ENCODE data around the gene GPR183. TPM values are rescaled to one million over a fixed set of nuclear protein-coding genes. Genes with fewer than 3 reads are reported as not detected.

The GPR183 gene
- total and polyA plus RNA-seq, 2 of the 8 experiments (the other 6 are each of a cell fraction or from before 2014, with no cell fraction given): not detected

DNA sequence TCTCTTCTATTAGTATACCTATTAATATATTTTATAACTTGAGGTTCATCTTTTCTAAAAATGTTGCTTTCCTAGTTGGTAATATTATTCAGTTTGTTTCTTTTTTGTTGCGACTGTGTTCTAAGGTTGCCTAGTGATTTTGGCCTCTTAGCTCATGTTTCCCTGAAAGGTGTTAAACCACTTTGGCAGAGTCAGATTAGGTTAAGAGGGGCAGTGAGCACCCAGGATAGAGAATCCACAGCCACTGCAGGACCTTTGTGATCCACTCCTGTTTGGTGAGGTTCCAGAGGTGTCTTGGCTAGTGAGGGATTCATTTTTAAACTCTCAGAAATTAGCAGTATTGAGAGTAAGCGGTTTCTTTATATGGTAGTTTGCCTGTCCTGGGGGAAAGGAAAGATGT, 34.1 kb downstream of the GPR183 start (continued):
- TF ChIP-seq, protein P1, sequence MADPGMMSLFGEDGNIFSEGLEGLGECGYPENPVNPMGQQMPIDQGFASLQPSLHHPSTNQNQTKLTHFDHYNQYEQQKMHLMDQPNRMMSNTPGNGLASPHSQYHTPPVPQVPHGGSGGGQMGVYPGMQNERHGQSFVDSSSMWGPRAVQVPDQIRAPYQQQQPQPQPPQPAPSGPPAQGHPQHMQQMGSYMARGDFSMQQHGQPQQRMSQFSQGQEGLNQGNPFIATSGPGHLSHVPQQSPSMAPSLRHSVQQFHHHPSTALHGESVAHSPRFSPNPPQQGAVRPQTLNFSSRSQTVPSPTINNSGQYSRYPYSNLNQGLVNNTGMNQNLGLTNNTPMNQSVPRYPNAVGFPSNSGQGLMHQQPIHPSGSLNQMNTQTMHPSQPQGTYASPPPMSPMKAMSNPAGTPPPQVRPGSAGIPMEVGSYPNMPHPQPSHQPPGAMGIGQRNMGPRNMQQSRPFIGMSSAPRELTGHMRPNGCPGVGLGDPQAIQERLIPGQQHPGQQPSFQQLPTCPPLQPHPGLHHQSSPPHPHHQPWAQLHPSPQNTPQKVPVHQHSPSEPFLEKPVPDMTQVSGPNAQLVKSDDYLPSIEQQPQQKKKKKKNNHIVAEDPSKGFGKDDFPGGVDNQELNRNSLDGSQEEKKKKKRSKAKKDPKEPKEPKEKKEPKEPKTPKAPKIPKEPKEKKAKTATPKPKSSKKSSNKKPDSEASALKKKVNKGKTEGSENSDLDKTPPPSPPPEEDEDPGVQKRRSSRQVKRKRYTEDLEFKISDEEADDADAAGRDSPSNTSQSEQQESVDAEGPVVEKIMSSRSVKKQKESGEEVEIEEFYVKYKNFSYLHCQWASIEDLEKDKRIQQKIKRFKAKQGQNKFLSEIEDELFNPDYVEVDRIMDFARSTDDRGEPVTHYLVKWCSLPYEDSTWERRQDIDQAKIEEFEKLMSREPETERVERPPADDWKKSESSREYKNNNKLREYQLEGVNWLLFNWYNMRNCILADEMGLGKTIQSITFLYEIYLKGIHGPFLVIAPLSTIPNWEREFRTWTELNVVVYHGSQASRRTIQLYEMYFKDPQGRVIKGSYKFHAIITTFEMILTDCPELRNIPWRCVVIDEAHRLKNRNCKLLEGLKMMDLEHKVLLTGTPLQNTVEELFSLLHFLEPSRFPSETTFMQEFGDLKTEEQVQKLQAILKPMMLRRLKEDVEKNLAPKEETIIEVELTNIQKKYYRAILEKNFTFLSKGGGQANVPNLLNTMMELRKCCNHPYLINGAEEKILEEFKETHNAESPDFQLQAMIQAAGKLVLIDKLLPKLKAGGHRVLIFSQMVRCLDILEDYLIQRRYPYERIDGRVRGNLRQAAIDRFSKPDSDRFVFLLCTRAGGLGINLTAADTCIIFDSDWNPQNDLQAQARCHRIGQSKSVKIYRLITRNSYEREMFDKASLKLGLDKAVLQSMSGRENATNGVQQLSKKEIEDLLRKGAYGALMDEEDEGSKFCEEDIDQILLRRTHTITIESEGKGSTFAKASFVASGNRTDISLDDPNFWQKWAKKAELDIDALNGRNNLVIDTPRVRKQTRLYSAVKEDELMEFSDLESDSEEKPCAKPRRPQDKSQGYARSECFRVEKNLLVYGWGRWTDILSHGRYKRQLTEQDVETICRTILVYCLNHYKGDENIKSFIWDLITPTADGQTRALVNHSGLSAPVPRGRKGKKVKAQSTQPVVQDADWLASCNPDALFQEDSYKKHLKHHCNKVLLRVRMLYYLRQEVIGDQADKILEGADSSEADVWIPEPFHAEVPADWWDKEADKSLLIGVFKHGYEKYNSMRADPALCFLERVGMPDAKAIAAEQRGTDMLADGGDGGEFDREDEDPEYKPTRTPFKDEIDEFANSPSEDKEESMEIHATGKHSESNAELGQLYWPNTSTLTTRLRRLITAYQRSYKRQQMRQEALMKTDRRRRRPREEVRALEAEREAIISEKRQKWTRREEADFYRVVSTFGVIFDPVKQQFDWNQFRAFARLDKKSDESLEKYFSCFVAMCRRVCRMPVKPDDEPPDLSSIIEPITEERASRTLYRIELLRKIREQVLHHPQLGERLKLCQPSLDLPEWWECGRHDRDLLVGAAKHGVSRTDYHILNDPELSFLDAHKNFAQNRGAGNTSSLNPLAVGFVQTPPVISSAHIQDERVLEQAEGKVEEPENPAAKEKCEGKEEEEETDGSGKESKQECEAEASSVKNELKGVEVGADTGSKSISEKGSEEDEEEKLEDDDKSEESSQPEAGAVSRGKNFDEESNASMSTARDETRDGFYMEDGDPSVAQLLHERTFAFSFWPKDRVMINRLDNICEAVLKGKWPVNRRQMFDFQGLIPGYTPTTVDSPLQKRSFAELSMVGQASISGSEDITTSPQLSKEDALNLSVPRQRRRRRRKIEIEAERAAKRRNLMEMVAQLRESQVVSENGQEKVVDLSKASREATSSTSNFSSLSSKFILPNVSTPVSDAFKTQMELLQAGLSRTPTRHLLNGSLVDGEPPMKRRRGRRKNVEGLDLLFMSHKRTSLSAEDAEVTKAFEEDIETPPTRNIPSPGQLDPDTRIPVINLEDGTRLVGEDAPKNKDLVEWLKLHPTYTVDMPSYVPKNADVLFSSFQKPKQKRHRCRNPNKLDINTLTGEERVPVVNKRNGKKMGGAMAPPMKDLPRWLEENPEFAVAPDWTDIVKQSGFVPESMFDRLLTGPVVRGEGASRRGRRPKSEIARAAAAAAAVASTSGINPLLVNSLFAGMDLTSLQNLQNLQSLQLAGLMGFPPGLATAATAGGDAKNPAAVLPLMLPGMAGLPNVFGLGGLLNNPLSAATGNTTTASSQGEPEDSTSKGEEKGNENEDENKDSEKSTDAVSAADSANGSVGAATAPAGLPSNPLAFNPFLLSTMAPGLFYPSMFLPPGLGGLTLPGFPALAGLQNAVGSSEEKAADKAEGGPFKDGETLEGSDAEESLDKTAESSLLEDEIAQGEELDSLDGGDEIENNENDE (IDR thresholded peaks at IDR 0.05; ENCODE audit: insufficient replicate concordance, low read length): no peak
- no peak for TF ChIP-seq EZH2 (IDR thresholded peaks at IDR 0.05; ENCODE audit: low read depth, low read length, severe bottlenecking)
- no peak for TF ChIP-seq TCF12 (IDR thresholded peaks at IDR 0.05; ENCODE audit: low read depth, low read length)
- no peak for TF ChIP-seq HDAC2 (IDR thresholded peaks at IDR 0.05; ENCODE audit: borderline replicate concordance in 1 of 2, low read depth in 2 of 2, low read length in 2 of 2)
